ENCODE data around the gene PMVK. TPM values are rescaled to one million over a fixed set of nuclear protein-coding genes. Genes with fewer than 3 reads are reported as not detected.

Gene PMVK
- total RNA-seq, 1 donor from 2014 or later = 15.6 TPM

DNA sequence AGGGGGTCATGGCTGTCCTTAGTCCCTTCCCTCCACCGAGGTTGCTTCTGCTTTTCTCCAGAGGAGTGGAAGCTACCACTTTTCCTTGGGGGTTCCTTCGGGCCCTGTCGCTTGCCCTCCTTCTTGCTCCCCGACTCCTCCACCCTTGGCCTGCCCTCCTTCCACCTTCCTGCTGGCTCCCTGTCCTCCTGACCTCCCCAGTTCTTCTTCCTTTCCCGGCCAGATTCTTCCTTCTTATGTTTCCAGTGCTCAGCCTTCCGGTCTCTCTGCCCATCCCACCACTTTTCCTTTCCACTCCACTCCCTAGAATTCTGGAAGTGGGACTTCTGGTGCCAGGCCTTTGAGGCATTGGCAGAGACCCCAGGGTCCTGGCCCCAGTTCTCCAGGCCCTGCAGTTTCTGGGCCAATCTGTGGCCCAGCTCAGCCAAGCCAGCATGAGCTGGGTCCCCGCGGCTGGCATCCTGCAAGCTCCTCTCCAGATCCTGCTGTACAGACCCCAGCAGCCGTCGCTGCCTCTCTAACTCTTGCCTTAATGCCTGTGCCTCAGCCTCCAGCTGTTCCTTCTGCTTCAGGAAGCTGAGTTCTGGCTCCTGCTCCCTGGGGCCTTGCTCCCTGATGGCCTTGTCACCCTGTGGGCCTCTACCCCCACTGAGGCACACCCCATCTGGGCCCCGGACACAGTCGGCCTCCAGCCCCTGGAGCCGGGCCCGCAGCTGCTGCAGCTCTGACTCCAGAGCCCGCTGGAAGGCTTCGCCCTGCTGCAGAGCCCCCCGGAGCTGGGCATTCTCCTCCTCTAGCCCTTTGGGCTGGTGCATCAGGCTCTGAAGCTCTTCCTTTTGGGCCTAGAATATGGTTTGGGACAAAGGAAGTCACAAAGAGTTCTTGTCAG, 9.7 kb upstream of the PMVK start:
- H3K27me3 ChIP-seq (ENCODE audit: insufficient read depth, low read length) = no peaks in the 10 kb centered on the region
- H3K4me1 ChIP-seq (ENCODE audit: insufficient read depth, low read length) = no peaks in the 10 kb centered on the region
- Mint-ChIP-seq H3K27me3 (ENCODE audit: low read depth, unreplicated experiment) (no peaks in the 10 kb centered on the region), H3K9me3 (ENCODE audit: unreplicated experiment) (no peaks in the 10 kb centered on the region), H3K27ac (ENCODE audit: unreplicated experiment) (no peak overlapping the region), H3K4me1 (ENCODE audit: low read depth, unreplicated experiment) (peaks cover 16% of the 10 kb centered on the region), H3K36me3 (ENCODE audit: low read depth, unreplicated experiment) (peaks cover 13% of the 10 kb centered on the region), H3K4me3 (ENCODE audit: unreplicated experiment) (no peak overlapping the region)
- no peaks in the 10 kb centered on the region for H3K79me2 ChIP-seq (ENCODE audit: insufficient read depth, low read length)
- DNase-seq (ENCODE audit: low read depth) = no peak
- H3K4me3 ChIP-seq (ENCODE audit: insufficient read depth, low read depth, low read length) = no peak overlapping the region
- FAIRE-seq = no peak
- H3K36me3 ChIP-seq (ENCODE audit: insufficient read depth, low read length) = peaks cover 4% of the 10 kb centered on the region
- H3K27ac ChIP-seq (ENCODE audit: low read depth, low read length) = no peak overlapping the region
- peaks cover 18% of the 10 kb centered on the region for H4K20me1 ChIP-seq (ENCODE audit: insufficient read depth, low read length)
- H3K4me2 ChIP-seq (ENCODE audit: low read length) = no peak overlapping the region
- no peak overlapping the region for H2AFZ ChIP-seq (ENCODE audit: low read depth, low read length)
- no peak overlapping the region for H3K9ac ChIP-seq (ENCODE audit: low read length)
- H3K9me3 ChIP-seq (ENCODE audit: insufficient read depth, low read depth, low read length) = no peaks in the 10 kb centered on the region
- TF ChIP-seq EZH2 (IDR thresholded peaks at IDR 0.05; ENCODE audit: insufficient read depth, low read length) = no peak
- TF ChIP-seq, protein P1, sequence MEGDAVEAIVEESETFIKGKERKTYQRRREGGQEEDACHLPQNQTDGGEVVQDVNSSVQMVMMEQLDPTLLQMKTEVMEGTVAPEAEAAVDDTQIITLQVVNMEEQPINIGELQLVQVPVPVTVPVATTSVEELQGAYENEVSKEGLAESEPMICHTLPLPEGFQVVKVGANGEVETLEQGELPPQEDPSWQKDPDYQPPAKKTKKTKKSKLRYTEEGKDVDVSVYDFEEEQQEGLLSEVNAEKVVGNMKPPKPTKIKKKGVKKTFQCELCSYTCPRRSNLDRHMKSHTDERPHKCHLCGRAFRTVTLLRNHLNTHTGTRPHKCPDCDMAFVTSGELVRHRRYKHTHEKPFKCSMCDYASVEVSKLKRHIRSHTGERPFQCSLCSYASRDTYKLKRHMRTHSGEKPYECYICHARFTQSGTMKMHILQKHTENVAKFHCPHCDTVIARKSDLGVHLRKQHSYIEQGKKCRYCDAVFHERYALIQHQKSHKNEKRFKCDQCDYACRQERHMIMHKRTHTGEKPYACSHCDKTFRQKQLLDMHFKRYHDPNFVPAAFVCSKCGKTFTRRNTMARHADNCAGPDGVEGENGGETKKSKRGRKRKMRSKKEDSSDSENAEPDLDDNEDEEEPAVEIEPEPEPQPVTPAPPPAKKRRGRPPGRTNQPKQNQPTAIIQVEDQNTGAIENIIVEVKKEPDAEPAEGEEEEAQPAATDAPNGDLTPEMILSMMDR (IDR thresholded peaks at IDR 0.05; ENCODE audit: insufficient read depth, low read depth, low read length) = no peak

DNA sequence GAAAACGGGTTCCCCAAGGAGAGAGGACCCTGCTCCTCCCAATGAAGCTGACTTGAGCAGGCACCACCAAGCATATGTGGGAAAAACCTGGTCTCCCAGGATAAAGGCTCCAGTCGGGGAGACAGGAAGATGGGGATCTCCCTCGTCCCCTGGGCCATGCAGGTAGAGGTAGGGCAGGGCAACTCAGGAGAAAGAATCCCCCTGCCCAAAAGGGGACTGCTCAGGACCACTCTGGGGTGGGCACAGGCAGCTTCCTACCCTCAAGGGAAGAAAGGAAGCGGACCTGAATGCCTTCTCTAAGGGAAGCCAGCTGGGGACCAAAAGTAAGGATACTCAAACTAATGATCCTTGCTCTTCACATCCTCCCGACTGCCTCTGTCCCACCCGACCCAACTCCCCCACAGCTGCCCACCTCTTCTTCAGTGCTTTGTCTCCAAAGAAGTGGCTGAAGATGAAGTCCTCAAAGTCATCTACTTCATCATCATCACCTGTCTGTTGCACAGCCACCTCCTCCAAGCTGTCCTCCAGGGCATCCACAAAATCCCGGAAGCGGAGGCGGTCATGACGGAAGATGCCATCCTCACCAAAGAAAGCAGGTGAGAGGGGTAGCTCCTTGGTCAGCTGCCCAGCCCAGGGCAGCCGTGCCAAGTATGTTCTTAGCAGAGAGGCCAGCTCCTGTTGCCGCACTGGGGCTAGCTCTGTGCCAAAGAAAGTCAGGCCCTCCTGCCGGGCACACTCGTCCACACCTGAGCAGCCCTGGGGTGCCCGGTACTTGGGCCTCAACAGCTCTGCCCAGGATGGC, 8.8 kb upstream of the PMVK start:
- Histone ChIP-seq H2AFZ (ENCODE audit: low read depth, low read length) (no peak overlapping the region), H3K36me3 (ENCODE audit: insufficient read depth, low read length) (no peaks in the 10 kb centered on the region), H3K9me3 (ENCODE audit: insufficient read depth, low read depth, low read length) (no peaks in the 10 kb centered on the region), H3K4me1 (ENCODE audit: insufficient read depth, low read length) (no peaks in the 10 kb centered on the region), H3K79me2 (ENCODE audit: insufficient read depth, low read length) (no peaks in the 10 kb centered on the region), H4K20me1 (ENCODE audit: insufficient read depth, low read length) (peaks cover 11% of the 10 kb centered on the region), H3K4me2 (ENCODE audit: low read length) (no peak overlapping the region), H3K27me3 (ENCODE audit: insufficient read depth, low read length) (no peaks in the 10 kb centered on the region), H3K27ac (ENCODE audit: low read depth, low read length) (no peak overlapping the region), H3K4me3 (ENCODE audit: insufficient read depth, low read depth, low read length) (no peak overlapping the region), H3K9ac (ENCODE audit: low read length) (no peak overlapping the region)
- Mint-ChIP-seq H3K27me3 (ENCODE audit: low read depth, unreplicated experiment) (no peaks in the 10 kb centered on the region), H3K9me3 (ENCODE audit: unreplicated experiment) (no peaks in the 10 kb centered on the region), H3K27ac (ENCODE audit: unreplicated experiment) (no peak overlapping the region), H3K36me3 (ENCODE audit: low read depth, unreplicated experiment) (peaks cover 11% of the 10 kb centered on the region), H3K4me3 (ENCODE audit: unreplicated experiment) (no peak overlapping the region), H3K4me1 (ENCODE audit: low read depth, unreplicated experiment) (peaks cover 23% of the 10 kb centered on the region)
- no peak for TF ChIP-seq EZH2 (IDR thresholded peaks at IDR 0.05; ENCODE audit: insufficient read depth, low read length)
- TF ChIP-seq, protein P1 (IDR thresholded peaks at IDR 0.05; ENCODE audit: insufficient read depth, low read depth, low read length) = no peak
- no peak for DNase-seq (ENCODE audit: low read depth)
- FAIRE-seq = no peak

All from astrocyte (in vitro differentiated cells and primary cell).